LNCaP clone FGC (cell line): Measurements from ENCODE around the gene LAMC1.

Source experiments
- DNase-seq: peaks from one replicate; pipeline ENCODE4 v3.0.0-alpha.2; 2011; ENCODE audit warnings: low read depth
- H3K4me3 ChIP-seq: 2 replicates; pipeline ENCODE4 v1.5.1; 2011; ENCODE audit warnings: mild to moderate bottlenecking, low read depth, low read length, control low read depth
- TF ChIP-seq, protein P1 (sequence below): IDR thresholded peaks from 2 replicates; pipeline ENCODE4 v1.5.1; 2012; ENCODE audit warnings: mild to moderate bottlenecking; ENCODE audit not compliant: control insufficient read depth, insufficient read depth; ENCODE audit errors: extremely low read depth

LAMC1 gene

DNA sequence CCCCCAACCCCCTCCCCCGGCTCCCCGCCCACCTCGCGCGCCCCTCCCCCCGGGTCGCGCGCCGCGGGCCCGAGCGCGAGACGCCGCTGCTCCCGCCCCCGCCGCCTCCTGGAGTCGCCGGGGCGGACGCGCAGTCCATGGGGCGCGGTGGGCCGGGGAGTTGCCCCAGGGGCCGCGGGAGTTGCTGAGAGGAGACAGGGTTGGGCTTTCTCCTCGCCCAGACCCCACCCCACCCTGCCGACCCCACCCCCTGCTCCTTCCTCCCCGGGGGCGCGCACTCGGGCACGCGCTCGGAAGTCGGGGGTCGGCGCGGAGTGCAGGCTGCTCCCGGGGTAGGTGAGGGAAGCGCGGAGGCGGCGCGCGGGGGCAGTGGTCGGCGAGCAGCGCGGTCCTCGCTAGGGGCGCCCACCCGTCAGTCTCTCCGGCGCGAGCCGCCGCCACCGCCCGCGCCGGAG, at the start of gene LAMC1:
LAMC1 (plus strand) TSS at position 275 of the 455 bp plus-strand sequence. CDS start 297 bp downstream, outside the sequence.
- H3K4me3 ChIP-seq = peak within 1 kb of the TSS; percentile 79
- no peak for DNase-seq
- TF ChIP-seq, protein P1, sequence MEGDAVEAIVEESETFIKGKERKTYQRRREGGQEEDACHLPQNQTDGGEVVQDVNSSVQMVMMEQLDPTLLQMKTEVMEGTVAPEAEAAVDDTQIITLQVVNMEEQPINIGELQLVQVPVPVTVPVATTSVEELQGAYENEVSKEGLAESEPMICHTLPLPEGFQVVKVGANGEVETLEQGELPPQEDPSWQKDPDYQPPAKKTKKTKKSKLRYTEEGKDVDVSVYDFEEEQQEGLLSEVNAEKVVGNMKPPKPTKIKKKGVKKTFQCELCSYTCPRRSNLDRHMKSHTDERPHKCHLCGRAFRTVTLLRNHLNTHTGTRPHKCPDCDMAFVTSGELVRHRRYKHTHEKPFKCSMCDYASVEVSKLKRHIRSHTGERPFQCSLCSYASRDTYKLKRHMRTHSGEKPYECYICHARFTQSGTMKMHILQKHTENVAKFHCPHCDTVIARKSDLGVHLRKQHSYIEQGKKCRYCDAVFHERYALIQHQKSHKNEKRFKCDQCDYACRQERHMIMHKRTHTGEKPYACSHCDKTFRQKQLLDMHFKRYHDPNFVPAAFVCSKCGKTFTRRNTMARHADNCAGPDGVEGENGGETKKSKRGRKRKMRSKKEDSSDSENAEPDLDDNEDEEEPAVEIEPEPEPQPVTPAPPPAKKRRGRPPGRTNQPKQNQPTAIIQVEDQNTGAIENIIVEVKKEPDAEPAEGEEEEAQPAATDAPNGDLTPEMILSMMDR = no peak

DNA sequence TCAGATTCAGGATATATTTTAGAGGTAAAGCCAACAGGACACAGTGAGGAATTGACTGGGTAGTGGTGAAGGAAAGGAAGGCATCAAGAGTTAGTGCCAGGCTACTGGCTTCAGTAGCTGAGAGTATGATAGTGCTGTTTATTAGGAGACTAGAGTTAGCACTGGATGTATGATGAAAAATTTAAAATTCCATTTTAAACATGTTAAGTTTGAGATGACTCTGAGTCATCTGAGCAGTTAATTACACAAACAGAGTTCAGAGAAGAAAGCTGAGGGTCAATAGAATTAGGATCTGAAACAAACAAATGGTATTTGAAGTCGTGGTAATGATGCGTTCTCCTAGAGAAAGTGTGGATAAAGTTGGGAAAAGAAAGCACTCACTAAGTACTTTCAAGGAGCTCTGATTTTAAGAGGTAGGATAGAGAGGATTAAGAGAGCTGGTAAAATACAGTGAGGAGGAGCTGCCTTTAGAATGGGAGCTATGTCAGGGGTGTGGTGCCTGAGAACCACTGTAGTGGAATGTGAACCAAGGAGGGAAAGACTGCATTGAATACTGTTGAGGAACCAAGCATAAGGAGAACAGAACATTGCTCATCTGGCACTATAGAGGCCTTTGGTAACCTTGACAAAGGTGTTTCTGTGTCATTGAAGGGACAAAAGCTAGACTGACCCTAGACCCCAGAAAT, 48.6 kb upstream of the LAMC1 start:
- no peak overlapping the region for H3K4me3 ChIP-seq
- DNase-seq = no peak
- TF ChIP-seq, protein P1 = no peak

DNA sequence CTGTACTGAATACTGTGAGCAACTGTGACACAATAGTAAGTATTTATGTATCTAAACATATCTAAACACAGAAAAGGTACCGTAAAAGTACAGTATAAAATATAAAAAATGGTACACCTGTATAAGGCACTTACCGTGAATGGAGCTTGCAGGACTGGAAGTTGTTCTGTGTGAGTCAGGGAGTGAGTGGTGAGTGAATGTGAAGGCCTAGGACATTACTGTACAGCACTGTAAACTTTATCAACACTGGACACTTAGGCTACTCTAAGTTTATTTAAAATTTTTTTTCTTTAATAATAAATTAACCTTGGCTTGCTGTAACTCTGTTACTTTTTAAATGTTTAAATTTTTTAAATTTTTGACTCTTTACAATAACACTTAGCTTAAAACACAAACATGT, 45.7 kb upstream of the LAMC1 start:
- no peak for DNase-seq
- TF ChIP-seq, protein P1 = no peak
- no peak overlapping the region for H3K4me3 ChIP-seq

DNA sequence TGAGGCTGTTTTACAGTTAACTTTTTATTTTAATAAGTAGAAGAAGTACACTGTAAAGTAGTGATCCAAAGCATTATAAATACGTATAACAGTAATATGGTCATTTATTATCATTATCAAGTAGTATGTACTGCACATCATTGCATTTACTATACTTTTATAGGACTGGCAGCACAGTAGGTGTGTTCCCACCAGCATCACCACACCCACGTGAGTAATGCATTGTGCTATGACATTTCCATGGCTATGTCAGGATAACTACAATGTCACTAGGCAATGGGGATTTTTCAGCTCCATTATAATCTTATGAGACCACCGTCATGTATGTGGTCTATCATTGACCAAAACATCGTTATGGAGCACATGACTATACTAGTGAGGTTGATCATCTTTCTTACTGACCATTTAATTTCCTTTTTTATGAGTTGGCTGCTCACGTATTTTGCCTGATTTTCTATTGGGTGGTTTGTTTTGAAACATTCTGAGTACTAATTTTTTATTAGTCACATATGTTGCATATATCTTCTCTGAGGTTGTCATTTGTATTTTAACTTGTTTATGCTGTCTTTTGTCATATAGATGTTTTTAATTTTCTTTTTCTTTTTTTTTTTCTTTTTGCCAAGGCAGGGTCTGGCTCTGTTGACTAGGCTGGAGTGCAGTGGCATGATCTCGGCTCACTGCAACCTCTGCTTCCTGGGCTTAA, 44.9 kb upstream of the LAMC1 start:
- DNase-seq = no peak
- H3K4me3 ChIP-seq = no peak overlapping the region
- TF ChIP-seq, protein P1 = no peak

DNA sequence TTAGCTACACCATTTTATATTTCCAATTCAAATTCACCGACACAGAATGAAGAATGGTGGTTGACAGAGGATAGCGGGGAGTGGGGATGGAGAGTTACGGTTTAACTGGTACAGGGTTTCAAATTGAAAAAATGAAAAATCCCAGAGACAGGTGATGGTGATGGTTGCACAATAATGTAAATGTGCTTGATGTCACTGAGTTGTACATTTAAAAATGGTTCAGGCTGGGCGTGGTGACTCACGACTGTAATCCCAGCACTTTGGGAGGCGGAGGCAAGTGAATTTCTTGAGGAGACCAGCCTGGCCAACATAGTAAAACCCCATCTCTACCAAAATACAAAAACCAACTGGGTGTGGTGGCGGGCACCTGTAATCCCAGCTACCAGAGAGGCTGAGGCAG, 39.1 kb upstream of the LAMC1 start:
- DNase-seq = no peak
- H3K4me3 ChIP-seq = no peak overlapping the region
- TF ChIP-seq, protein P1 = no peak

DNA sequence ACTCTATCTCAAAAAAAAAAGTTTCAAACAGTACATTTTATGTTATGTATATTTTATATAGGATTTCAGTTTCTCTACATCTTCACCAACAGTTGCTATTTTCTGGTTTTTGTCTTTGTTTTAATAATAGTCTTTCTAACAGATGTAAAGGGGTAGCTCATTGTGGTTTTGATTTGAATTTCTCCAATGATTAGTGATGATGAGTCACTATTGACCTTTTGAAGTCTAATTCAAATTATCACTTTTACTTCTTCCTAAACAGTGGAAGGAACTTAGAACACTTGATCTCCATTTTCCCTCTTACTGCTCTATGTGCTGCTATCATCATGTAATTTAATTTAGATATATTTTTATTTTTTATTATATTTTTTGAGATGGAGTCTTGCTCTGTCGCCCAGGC, 38.6 kb upstream of the LAMC1 start:
- DNase-seq = no peak
- TF ChIP-seq, protein P1 = no peak
- no peak overlapping the region for H3K4me3 ChIP-seq
